ENCODE results near the gene NUDCD2. TPM values are rescaled to one million over a fixed set of nuclear protein-coding genes. Genes with fewer than 3 reads are reported as not detected.

NUDCD2 gene
- total and polyA plus RNA-seq, 9 of the 15 experiments (the other 6 are each of a cell fraction or from before 2014, with no cell fraction given): 14.6 to 76.9 (median 32.5) TPM

DNA sequence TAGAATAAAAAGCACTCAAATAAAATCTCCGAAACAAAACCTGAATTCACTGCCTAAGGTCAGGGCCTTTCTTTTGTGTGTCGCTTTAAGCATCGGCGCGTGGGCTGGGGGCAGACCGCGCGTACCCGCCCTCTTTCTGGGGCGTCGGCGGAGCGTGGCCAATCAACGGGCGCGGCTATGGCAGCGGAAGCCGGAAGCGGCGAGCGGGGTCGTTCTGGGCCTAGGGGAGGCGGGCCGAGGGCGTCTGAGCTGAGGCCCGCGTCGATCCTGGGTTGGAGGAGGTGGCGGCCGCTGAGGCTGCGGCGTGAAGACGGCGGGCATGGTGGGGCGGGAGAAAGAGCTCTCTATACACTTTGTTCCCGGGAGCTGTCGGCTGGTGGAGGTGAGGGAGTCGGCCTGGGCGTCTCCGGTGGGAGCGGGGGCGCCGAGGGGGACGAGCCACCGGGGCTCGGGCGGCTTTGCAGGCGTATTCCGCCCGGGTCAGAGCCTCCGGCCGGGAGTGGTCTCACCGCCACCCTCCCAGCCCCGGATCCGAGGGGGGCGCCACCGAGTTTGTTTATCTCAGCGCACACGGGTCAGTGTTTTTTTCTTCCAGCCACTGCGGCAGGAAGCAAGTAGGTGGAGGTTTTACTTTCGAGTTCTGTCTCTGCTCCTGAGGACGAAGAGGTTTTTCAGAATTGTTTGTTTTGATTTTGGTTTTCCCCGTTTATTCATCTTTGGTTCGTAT is 45.6 kb upstream of the NUDCD2 start, which contains the start of gene MAT2B (continued):
- TF ChIP-seq ZNF57 (CRISPR knock-in tag; IDR thresholded peaks at IDR 0.05): no peak
- TF ChIP-seq ZFX (CRISPR knock-in tag; IDR thresholded peaks at IDR 0.05): peak; percentile 97
- TF ChIP-seq ZNF445 (CRISPR knock-in tag; IDR thresholded peaks at IDR 0.05; ENCODE audit: low read depth): no peak
- TF ChIP-seq, protein P1, sequence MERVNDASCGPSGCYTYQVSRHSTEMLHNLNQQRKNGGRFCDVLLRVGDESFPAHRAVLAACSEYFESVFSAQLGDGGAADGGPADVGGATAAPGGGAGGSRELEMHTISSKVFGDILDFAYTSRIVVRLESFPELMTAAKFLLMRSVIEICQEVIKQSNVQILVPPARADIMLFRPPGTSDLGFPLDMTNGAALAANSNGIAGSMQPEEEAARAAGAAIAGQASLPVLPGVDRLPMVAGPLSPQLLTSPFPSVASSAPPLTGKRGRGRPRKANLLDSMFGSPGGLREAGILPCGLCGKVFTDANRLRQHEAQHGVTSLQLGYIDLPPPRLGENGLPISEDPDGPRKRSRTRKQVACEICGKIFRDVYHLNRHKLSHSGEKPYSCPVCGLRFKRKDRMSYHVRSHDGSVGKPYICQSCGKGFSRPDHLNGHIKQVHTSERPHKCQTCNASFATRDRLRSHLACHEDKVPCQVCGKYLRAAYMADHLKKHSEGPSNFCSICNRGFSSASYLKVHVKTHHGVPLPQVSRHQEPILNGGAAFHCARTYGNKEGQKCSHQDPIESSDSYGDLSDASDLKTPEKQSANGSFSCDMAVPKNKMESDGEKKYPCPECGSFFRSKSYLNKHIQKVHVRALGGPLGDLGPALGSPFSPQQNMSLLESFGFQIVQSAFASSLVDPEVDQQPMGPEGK (CRISPR knock-in tag; IDR thresholded peaks at IDR 0.05; ENCODE audit: borderline replicate concordance): no peak
- TF ChIP-seq DACH1 (IDR thresholded peaks at IDR 0.05; ENCODE audit: partially characterized antibody): no peak
- TF ChIP-seq, protein P2, sequence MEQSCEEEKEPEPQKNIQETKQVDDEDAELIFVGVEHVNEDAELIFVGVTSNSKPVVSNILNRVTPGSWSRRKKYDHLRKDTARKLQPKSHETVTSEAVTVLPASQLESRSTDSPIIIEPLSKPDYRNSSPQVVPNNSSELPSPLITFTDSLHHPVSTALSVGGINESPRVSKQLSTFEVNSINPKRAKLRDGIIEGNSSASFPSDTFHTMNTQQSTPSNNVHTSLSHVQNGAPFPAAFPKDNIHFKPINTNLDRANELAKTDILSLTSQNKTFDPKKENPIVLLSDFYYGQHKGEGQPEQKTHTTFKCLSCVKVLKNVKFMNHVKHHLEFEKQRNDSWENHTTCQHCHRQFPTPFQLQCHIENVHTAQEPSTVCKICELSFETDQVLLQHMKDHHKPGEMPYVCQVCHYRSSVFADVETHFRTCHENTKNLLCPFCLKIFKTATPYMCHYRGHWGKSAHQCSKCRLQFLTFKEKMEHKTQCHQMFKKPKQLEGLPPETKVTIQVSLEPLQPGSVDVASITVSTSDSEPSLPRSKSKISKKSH (CRISPR knock-in tag; IDR thresholded peaks at IDR 0.05): no peak
- TF ChIP-seq, protein P3, sequence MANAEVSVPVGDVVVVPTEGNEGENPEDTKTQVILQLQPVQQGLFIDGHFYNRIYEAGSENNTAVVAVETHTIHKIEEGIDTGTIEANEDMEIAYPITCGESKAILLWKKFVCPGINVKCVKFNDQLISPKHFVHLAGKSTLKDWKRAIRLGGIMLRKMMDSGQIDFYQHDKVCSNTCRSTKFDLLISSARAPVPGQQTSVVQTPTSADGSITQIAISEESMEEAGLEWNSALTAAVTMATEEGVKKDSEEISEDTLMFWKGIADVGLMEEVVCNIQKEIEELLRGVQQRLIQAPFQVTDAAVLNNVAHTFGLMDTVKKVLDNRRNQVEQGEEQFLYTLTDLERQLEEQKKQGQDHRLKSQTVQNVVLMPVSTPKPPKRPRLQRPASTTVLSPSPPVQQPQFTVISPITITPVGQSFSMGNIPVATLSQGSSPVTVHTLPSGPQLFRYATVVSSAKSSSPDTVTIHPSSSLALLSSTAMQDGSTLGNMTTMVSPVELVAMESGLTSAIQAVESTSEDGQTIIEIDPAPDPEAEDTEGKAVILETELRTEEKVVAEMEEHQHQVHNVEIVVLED (CRISPR knock-in tag; IDR thresholded peaks at IDR 0.05): peak; percentile 87
- no peak; a peak in 1 of 4 replicates for TF ChIP-seq ARNT (IDR thresholded peaks at IDR 0.05)
- TF ChIP-seq, protein P4, sequence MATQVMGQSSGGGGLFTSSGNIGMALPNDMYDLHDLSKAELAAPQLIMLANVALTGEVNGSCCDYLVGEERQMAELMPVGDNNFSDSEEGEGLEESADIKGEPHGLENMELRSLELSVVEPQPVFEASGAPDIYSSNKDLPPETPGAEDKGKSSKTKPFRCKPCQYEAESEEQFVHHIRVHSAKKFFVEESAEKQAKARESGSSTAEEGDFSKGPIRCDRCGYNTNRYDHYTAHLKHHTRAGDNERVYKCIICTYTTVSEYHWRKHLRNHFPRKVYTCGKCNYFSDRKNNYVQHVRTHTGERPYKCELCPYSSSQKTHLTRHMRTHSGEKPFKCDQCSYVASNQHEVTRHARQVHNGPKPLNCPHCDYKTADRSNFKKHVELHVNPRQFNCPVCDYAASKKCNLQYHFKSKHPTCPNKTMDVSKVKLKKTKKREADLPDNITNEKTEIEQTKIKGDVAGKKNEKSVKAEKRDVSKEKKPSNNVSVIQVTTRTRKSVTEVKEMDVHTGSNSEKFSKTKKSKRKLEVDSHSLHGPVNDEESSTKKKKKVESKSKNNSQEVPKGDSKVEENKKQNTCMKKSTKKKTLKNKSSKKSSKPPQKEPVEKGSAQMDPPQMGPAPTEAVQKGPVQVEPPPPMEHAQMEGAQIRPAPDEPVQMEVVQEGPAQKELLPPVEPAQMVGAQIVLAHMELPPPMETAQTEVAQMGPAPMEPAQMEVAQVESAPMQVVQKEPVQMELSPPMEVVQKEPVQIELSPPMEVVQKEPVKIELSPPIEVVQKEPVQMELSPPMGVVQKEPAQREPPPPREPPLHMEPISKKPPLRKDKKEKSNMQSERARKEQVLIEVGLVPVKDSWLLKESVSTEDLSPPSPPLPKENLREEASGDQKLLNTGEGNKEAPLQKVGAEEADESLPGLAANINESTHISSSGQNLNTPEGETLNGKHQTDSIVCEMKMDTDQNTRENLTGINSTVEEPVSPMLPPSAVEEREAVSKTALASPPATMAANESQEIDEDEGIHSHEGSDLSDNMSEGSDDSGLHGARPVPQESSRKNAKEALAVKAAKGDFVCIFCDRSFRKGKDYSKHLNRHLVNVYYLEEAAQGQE (IDR thresholded peaks at IDR 0.05; ENCODE audit: borderline replicate concordance): no peak
- TF ChIP-seq, protein P4 (CRISPR knock-in tag; IDR thresholded peaks at IDR 0.05; ENCODE audit: low read depth): no peak
- TF ChIP-seq CBX5 (IDR thresholded peaks at IDR 0.05; ENCODE audit: borderline replicate concordance, low read depth): no peak
- 0 out of 2 replicates have a peak, but pooled peaks have one; percentile 55 for TF ChIP-seq XRCC5 (IDR thresholded peaks at IDR 0.05; ENCODE audit: low read depth, low read length)

Data from K562 (cell line).